Ishikawa (cell line): ENCODE results near the gene GRID1.

Experiments
- CEBPB ChIP-seq: IDR thresholded peaks from 2 replicates; pipeline ENCODE4 v1.6.1; 2012
- CREB1 ChIP-seq: IDR thresholded peaks from 2 replicates; pipeline ENCODE4 v1.6.1; 2012; ENCODE audit warnings: low read depth
- EP300 ChIP-seq: IDR thresholded peaks from 2 replicates; pipeline ENCODE4 v1.6.1; 2012; ENCODE audit warnings: borderline replicate concordance
- FOXM1 ChIP-seq: IDR thresholded peaks from 2 replicates; pipeline ENCODE4 v1.6.1; 2012; ENCODE audit warnings: low read depth, borderline replicate concordance
- MAX ChIP-seq: IDR thresholded peaks from 2 replicates; pipeline ENCODE4 v1.6.1; 2012
- RAD21 ChIP-seq: IDR thresholded peaks from 2 replicates; pipeline ENCODE4 v1.6.1; 2012; ENCODE audit warnings: low read depth
- REST ChIP-seq: IDR thresholded peaks from 2 replicates; pipeline ENCODE4 v1.6.1; 2012; ENCODE audit warnings: low read depth, mild to moderate bottlenecking
- TAF1 ChIP-seq: IDR thresholded peaks from 2 replicates; pipeline ENCODE4 v1.6.1; 2012; ENCODE audit warnings: low read depth, mild to moderate bottlenecking
- TEAD4 ChIP-seq: IDR thresholded peaks from 2 replicates; pipeline ENCODE4 v1.6.1; 2012
- YY1 ChIP-seq: IDR thresholded peaks from 2 replicates; pipeline ENCODE4 v1.6.1; 2012; ENCODE audit warnings: low read depth
- ZBTB7A ChIP-seq: IDR thresholded peaks from 2 replicates; pipeline ENCODE4 v1.6.1; 2012; ENCODE audit warnings: low read depth

- TF ChIP-seq YY1 (no peak), EP300 (no peak), REST (no peak), RAD21 (no peak), TAF1 (no peak), ZBTB7A (no peak), MAX (no peak), CEBPB (no peak), TEAD4 (no peak), FOXM1 (no peak), CREB1 (no peak)
Observed at GRCh38 chr10:85648279-85648754, 718.3 kb downstream of the GRID1 start.
